Mesendoderm (in vitro differentiated cells): ENCODE results near the gene SOCS6.

Source experiments
- DNase-seq: peaks from one replicate; pipeline ENCODE4 v3.0.0; 2013
- H2AK5ac ChIP-seq: 2 replicates; pipeline ENCODE4 v1.6.1; 2013; ENCODE audit warnings: low read length, inconsistent platforms
- H2BK120ac ChIP-seq: 2 replicates; pipeline ENCODE4 v1.6.1; 2013; ENCODE audit warnings: low read depth, mild to moderate bottlenecking, low read length, moderate library complexity, mixed read lengths
- H2BK15ac ChIP-seq: replicated peaks from 2 replicates; pipeline ENCODE4 v1.6.1; 2013; ENCODE audit warnings: low read depth, mild to moderate bottlenecking, moderate library complexity
- H2BK5ac ChIP-seq: 2 replicates; pipeline ENCODE4 v1.6.1; 2013; ENCODE audit warnings: low read length, inconsistent platforms
- H3K18ac ChIP-seq: 2 replicates; pipeline ENCODE4 v1.6.1; 2013; ENCODE audit warnings: mild to moderate bottlenecking, low read length, mixed read lengths
- H3K23ac ChIP-seq: one replicate; pipeline ENCODE4 v1.6.1; 2013; ENCODE audit warnings: low read length
- H3K27ac ChIP-seq: 2 replicates; pipeline ENCODE4 v1.5.1; 2013; ENCODE audit warnings: low read depth, mild to moderate bottlenecking, inconsistent platforms, low read length, moderate library complexity
- H3K27me3 ChIP-seq: 2 replicates; pipeline ENCODE4 v1.6.1; 2013; ENCODE audit warnings: low read length, control low read depth, mild to moderate bottlenecking, inconsistent platforms; ENCODE audit not compliant: insufficient read depth, poor library complexity
- H3K36me3 ChIP-seq: 2 replicates; pipeline ENCODE4 v1.6.1; 2013; ENCODE audit warnings: low read length, inconsistent platforms; ENCODE audit not compliant: control insufficient read depth, insufficient read depth
- H3K4ac ChIP-seq: one replicate; pipeline ENCODE4 v1.6.1; 2013; ENCODE audit warnings: low read depth, mild to moderate bottlenecking, low read length, moderate library complexity
- H3K4me1 ChIP-seq: 2 replicates; pipeline ENCODE4 v1.6.1; 2013; ENCODE audit warnings: low read depth, low read length, inconsistent platforms; ENCODE audit not compliant: control insufficient read depth
- H3K4me2 ChIP-seq: 2 replicates; pipeline ENCODE4 v1.6.1; 2013; ENCODE audit warnings: low read length
- H3K4me3 ChIP-seq: 2 replicates; pipeline ENCODE4 v1.5.1; 2013; ENCODE audit warnings: mild to moderate bottlenecking, low read length
- H3K56ac ChIP-seq: one replicate; pipeline ENCODE4 v1.6.1; 2013; ENCODE audit warnings: low read length
- H3K79me1 ChIP-seq: 2 replicates; pipeline ENCODE4 v1.6.1; 2013; ENCODE audit warnings: low read length, inconsistent platforms
- H3K79me2 ChIP-seq: 2 replicates; pipeline ENCODE4 v1.6.1; 2013; ENCODE audit warnings: mild to moderate bottlenecking, low read length; ENCODE audit not compliant: control insufficient read depth, insufficient read depth
- H3K9ac ChIP-seq: 2 replicates; pipeline ENCODE4 v1.6.1; 2013; ENCODE audit warnings: low read length, inconsistent platforms
- H4K5ac ChIP-seq: one replicate; pipeline ENCODE4 v1.6.1; 2013; ENCODE audit warnings: low read length
- H4K8ac ChIP-seq: one replicate; pipeline ENCODE4 v1.6.1; 2013; ENCODE audit warnings: low read depth, mild to moderate bottlenecking, control low read depth, low read length, moderate library complexity
- WGBS: extraction: QIAGEN DNeasy Blood & Tissue Kit; methylation state at CpG from one replicate; pipeline ENCODE4 v1.1.7; 2013; ENCODE audit warnings: low lambda C conversion rate, missing lambda C conversion rate; ENCODE audit not compliant: insufficient coverage; ENCODE audit errors: extremely low coverage; 5-methylcytosine and 5-hydroxymethylcytosine counted together

The SOCS6 gene

GRCh38 chr18:70295192-70296188 lies 6.6 kb downstream of the SOCS6 start:
- Histone ChIP-seq H2BK120ac (no peak overlapping the region), H3K18ac (no peak overlapping the region), H2BK5ac (no peak overlapping the region), H3K9ac (no peak overlapping the region), H2AK5ac (no peak overlapping the region), H3K36me3 (no peaks in the 10 kb centered on the region), H2BK15ac (no peak overlapping the region), H4K8ac (no peak overlapping the region), H3K27me3 (no peaks in the 10 kb centered on the region), H3K4me2 (no peak overlapping the region), H3K4me3 (no peak overlapping the region), H3K23ac (no peak overlapping the region), H3K27ac (no peak overlapping the region), H3K4me1 (peaks cover 10% of the 10 kb centered on the region), H3K79me2 (peaks cover 75% of the 10 kb centered on the region), H4K5ac (no peak overlapping the region), H3K4ac (no peak overlapping the region), H3K79me1 (peaks cover 16% of the 10 kb centered on the region), H3K56ac (no peak overlapping the region)
- WGBS: no CpG with 5 or more reads among the region's 8 CpGs
- DNase-seq: no peak

- peak; percentile 19 for DNase-seq
Measured at GRCh38 chr18:70296289-70296688, 7.4 kb downstream of the SOCS6 start.

GRCh38 chr18:70296781-70297180 lies 7.9 kb downstream of the SOCS6 start:
- H3K4ac ChIP-seq: no peak overlapping the region
- no peak overlapping the region for H3K18ac ChIP-seq
- H4K5ac ChIP-seq: no peak overlapping the region
- no peak overlapping the region for H3K4me3 ChIP-seq
- H2BK5ac ChIP-seq: no peak overlapping the region
- H2AK5ac ChIP-seq: no peak overlapping the region
- H3K79me2 ChIP-seq: peaks cover 75% of the 10 kb centered on the region
- no peak overlapping the region for H4K8ac ChIP-seq
- no CpG with 5 or more reads among the region's 2 CpGs for WGBS
- H3K27ac ChIP-seq: no peak overlapping the region
- H3K23ac ChIP-seq: no peak overlapping the region
- H3K79me1 ChIP-seq: peaks cover 19% of the 10 kb centered on the region
- H3K4me2 ChIP-seq: no peak overlapping the region
- H2BK120ac ChIP-seq: no peak overlapping the region
- H3K56ac ChIP-seq: no peak overlapping the region
- no peaks in the 10 kb centered on the region for H3K36me3 ChIP-seq
- no peak overlapping the region for H2BK15ac ChIP-seq
- no peak for DNase-seq
- H3K27me3 ChIP-seq: no peaks in the 10 kb centered on the region
- H3K4me1 ChIP-seq: peaks cover 11% of the 10 kb centered on the region
- no peak overlapping the region for H3K9ac ChIP-seq

More at GRCh38 chr18:70296289-70296688, 7.4 kb downstream of the SOCS6 start:
- H3K4ac ChIP-seq: no peak overlapping the region
- H2BK5ac ChIP-seq: no peak overlapping the region
- H3K56ac ChIP-seq: peak overlapping the region; percentile 34
- H3K9ac ChIP-seq: no peak overlapping the region
- H3K27me3 ChIP-seq: no peaks in the 10 kb centered on the region
- H3K4me1 ChIP-seq: peaks cover 8% of the 10 kb centered on the region
- no peak overlapping the region for H3K18ac ChIP-seq
- no peak overlapping the region for H2AK5ac ChIP-seq
- H4K8ac ChIP-seq: no peak overlapping the region
- no peak overlapping the region for H2BK15ac ChIP-seq
- no peaks in the 10 kb centered on the region for H3K36me3 ChIP-seq
- H2BK120ac ChIP-seq: no peak overlapping the region
- H4K5ac ChIP-seq: no peak overlapping the region
- peaks cover 16% of the 10 kb centered on the region for H3K79me1 ChIP-seq
- H3K4me2 ChIP-seq: no peak overlapping the region
- H3K79me2 ChIP-seq: peaks cover 73% of the 10 kb centered on the region
- no peak overlapping the region for H3K4me3 ChIP-seq
- no peak overlapping the region for H3K27ac ChIP-seq
- H3K23ac ChIP-seq: peak overlapping the region; percentile 37
- WGBS: no CpG with 5 or more reads among the region's 10 CpGs

- H2BK5ac ChIP-seq: no peak overlapping the region
- H4K8ac ChIP-seq: no peak overlapping the region
- H3K36me3 ChIP-seq: no peaks in the 10 kb centered on the region
- peak; percentile 37 for DNase-seq
- H2BK120ac ChIP-seq: no peak overlapping the region
- no peak overlapping the region for H3K27ac ChIP-seq
- no peaks in the 10 kb centered on the region for H3K27me3 ChIP-seq
- H3K23ac ChIP-seq: no peak overlapping the region
- no peak overlapping the region for H2AK5ac ChIP-seq
- peaks cover 70% of the 10 kb centered on the region for H3K79me2 ChIP-seq
- H3K4ac ChIP-seq: no peak overlapping the region
- no peak overlapping the region for H4K5ac ChIP-seq
- no peak overlapping the region for H3K9ac ChIP-seq
- H3K56ac ChIP-seq: no peak overlapping the region
- H3K4me1 ChIP-seq: peaks cover 11% of the 10 kb centered on the region
- WGBS: no CpG with 5 or more reads among the region's 8 CpGs
- H3K18ac ChIP-seq: no peak overlapping the region
- H3K4me2 ChIP-seq: no peak overlapping the region
- no peak overlapping the region for H2BK15ac ChIP-seq
- no peak overlapping the region for H3K4me3 ChIP-seq
- H3K79me1 ChIP-seq: peaks cover 17% of the 10 kb centered on the region
Measured at GRCh38 chr18:70299393-70299792, 10.5 kb downstream of the SOCS6 start.

GRCh38 chr18:70301667-70302066 lies 12.8 kb downstream of the SOCS6 start:
- no peak overlapping the region for H3K23ac ChIP-seq
- H2BK15ac ChIP-seq: no peak overlapping the region
- H3K9ac ChIP-seq: no peak overlapping the region
- H3K79me2 ChIP-seq: peaks cover 65% of the 10 kb centered on the region
- H2AK5ac ChIP-seq: no peak overlapping the region
- H3K4me3 ChIP-seq: no peak overlapping the region
- no peak for DNase-seq
- H3K79me1 ChIP-seq: peaks cover 11% of the 10 kb centered on the region
- no peak overlapping the region for H4K8ac ChIP-seq
- no peak overlapping the region for H2BK120ac ChIP-seq
- H3K27ac ChIP-seq: no peak overlapping the region
- H3K4ac ChIP-seq: no peak overlapping the region
- no CpG with 5 or more reads among the region's 5 CpGs for WGBS
- no peak overlapping the region for H3K56ac ChIP-seq
- H3K27me3 ChIP-seq: no peaks in the 10 kb centered on the region
- no peak overlapping the region for H3K18ac ChIP-seq
- H4K5ac ChIP-seq: no peak overlapping the region
- no peak overlapping the region for H3K4me2 ChIP-seq
- peaks cover 5% of the 10 kb centered on the region for H3K4me1 ChIP-seq
- no peak overlapping the region for H2BK5ac ChIP-seq
- no peaks in the 10 kb centered on the region for H3K36me3 ChIP-seq
